ENCODE measurements around the gene GDF2. TPM values are rescaled to one million over a fixed set of nuclear protein-coding genes. Genes with fewer than 3 reads are reported as not detected.
A peak's percentile ranks its signal among the peaks of the same experiment; 100 is the strongest.

GDF2 gene
- total RNA-seq, 2 donors from 2014 or later = not detected

DNA sequence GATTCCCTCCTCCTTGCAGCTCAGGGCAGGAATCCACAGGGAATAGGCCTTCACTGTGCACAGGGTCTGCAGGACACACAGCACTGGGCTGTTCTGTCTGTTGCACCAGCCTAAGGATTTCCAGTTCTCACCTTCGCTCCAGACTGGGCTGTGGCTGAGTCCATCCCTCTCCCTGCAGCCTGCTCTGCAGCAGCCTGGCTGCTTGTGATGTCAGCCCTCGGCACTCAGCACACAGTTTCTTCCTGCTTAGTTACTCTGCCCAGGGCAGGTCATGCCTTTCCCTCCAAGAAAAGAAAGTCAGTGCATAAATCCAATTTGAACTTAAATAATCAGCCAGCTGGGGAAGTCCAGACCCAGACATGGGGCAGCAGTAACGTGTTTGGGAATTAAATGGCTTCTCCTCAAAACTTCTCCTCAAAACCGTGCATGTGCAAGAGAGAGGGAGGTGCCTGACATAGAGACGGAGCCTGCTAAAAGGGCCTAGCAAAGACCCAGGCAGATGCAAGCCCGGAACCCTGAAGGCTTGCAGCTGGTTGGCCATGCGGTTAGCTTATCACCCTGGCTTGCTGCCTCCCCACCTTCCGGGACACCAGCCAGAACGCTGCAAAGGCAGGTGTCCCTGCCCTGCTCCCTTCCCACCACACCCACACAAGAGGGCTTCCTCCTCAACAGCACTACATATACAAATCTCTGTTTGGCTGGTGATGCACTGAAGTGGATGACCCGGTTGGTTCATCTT lies 10.9 kb upstream of the GDF2 start:
- Histone ChIP-seq H3K9me3 (no peaks in the 10 kb centered on the region), H3K36me3 (no peaks in the 10 kb centered on the region), H3K27me3 (replicated peaks; ENCODE audit: insufficient read depth) (no peaks in the 10 kb centered on the region), H3K27ac (no peak overlapping the region), H3K4me3 (no peak overlapping the region), H3K4me1 (ENCODE audit: control insufficient read depth in 1 of 2, low read depth in 2 of 2) (peaks cover 0 to 13% of the 10 kb centered on the region in 2 donors)
- TF ChIP-seq, protein P1, sequence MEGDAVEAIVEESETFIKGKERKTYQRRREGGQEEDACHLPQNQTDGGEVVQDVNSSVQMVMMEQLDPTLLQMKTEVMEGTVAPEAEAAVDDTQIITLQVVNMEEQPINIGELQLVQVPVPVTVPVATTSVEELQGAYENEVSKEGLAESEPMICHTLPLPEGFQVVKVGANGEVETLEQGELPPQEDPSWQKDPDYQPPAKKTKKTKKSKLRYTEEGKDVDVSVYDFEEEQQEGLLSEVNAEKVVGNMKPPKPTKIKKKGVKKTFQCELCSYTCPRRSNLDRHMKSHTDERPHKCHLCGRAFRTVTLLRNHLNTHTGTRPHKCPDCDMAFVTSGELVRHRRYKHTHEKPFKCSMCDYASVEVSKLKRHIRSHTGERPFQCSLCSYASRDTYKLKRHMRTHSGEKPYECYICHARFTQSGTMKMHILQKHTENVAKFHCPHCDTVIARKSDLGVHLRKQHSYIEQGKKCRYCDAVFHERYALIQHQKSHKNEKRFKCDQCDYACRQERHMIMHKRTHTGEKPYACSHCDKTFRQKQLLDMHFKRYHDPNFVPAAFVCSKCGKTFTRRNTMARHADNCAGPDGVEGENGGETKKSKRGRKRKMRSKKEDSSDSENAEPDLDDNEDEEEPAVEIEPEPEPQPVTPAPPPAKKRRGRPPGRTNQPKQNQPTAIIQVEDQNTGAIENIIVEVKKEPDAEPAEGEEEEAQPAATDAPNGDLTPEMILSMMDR (IDR thresholded peaks at IDR 0.05) = no peak
- DNase-seq (ENCODE audit: low spot score) (no peak), ATAC-seq (ENCODE audit: insufficient number of reproducible peaks, low FRiP score, low read depth) (no peak)

DNA sequence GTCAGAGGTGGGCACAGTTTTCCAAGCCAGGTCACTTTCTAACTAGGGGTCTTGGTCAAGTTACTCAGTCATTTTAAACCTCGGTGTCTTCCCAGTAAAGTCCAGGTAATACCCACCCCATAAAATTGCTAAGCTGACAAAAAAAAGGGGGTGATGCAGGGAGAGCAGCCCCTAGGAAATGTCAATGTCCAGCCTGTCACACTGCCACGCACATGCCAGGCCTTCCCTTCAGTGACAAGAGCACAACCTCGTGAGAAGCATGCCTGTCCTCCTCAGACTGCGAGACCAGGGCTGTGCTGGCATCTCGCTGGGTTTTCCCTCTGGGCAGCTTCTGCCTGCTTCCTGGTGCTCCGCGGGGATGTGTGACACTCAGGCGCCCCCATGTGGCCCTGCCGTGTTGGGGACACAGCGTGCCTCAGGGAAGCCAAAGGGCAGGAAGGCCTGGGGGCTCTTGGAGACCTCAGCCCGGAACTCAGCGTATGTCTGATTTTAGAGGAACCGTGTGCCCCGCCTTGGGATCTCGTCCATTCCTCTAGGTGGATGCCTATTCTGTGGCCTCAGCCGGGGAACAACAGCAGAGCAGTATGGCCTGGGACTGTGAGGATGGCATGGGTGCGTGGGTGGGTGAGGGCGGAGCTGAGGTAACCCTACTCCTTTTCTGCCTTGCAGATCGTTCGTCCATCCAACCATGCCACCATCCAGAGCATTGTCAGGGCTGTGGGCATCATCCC lies 10.2 kb upstream of the GDF2 start:
- H3K27ac ChIP-seq = no peak overlapping the region
- ATAC-seq (ENCODE audit: insufficient number of reproducible peaks, low FRiP score, low read depth) = peak; percentile 72

DNA sequence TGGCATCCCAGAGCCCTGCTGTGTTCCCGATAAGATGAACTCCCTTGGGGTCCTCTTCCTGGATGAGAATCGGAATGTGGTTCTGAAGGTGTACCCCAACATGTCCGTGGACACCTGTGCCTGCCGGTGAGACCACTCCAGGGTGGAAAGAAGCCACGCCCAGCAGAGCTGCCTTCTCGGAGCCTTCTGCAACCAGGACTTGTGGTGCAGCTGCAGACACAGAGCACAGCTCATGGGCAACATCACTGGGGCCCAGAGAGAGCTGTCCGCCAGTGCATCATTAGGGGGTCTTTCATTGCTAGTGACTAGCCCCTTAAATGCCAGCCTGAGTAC lies 9.6 kb upstream of the GDF2 start:
- DNase-seq (ENCODE audit: low spot score) = no peak
- Histone ChIP-seq H3K9me3 (no peaks in the 10 kb centered on the region), H3K27ac (no peak overlapping the region), H3K4me1 (ENCODE audit: control insufficient read depth in 1 of 2, low read depth in 2 of 2) (peaks cover 0 to 13% of the 10 kb centered on the region in 2 donors), H3K36me3 (no peaks in the 10 kb centered on the region), H3K27me3 (replicated peaks; ENCODE audit: insufficient read depth) (no peaks in the 10 kb centered on the region), H3K4me3 (no peak overlapping the region)
- no peak for ATAC-seq (ENCODE audit: insufficient number of reproducible peaks, low FRiP score, low read depth)
- TF ChIP-seq, protein P1 (IDR thresholded peaks at IDR 0.05) = no peak

More for the DNA sequence above, 10.2 kb upstream of the GDF2 start:
- Histone ChIP-seq H3K4me3 (no peak overlapping the region), H3K27me3 (replicated peaks; ENCODE audit: insufficient read depth) (no peaks in the 10 kb centered on the region), H3K4me1 (ENCODE audit: control insufficient read depth in 1 of 2, low read depth in 2 of 2) (peaks cover 0 to 13% of the 10 kb centered on the region in 2 donors), H3K36me3 (no peaks in the 10 kb centered on the region), H3K9me3 (no peaks in the 10 kb centered on the region)
- TF ChIP-seq, protein P1 (IDR thresholded peaks at IDR 0.05) = peak; percentile 92
- DNase-seq (ENCODE audit: low spot score) = peak; percentile 60

DNA sequence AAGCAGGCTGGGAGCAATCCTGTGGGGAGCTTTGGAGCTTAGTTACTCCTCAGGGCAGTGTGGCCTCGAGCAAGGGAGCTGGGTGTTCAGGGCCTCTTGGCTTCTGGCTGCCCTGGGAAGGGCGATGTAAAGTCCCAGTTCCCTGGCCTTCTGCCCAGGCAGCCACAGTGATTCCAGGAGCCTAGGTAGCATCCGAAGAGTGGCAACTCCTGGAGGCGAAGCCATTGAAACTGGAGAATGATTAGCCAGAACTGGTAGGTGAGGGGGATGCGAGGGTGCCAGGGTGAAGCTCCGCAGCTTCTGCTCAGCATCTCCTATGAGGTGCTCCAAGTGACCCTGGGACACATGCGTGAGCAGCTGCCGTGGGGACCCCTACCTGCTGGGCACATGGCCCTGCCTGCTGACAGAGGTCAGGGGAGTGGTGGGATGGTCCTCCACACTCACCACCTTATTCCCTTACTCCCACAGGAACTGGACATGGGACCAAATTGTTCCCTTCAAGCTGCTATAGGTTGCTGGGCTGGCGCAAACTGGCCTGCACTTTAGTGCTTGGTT lies 7.8 kb upstream of the GDF2 start:
- H3K4me1 ChIP-seq (ENCODE audit: control insufficient read depth in 1 of 2, low read depth in 2 of 2) = peaks cover 0 to 13% of the 10 kb centered on the region in 2 donors

DNA sequence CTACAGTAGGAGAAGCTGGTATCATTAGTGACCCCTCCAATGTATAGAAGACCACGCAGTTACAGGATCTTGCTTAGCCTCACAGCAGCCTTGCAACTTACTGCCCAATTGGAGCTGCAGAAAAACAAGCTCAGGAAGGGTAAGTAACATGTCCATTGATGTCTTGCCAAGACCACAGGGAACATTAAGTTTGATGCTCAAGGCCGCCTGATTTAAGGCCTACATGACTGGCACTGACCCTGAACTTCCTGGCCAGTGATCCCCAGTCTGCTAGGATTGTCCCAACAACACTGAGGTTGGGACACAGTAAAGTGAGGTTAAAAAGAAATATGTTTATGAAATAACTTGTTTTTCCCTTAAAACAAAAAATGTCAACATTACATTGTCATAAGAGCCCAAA lies 6.8 kb upstream of the GDF2 start:
- H3K4me3 ChIP-seq = no peak overlapping the region
- no peak for DNase-seq (ENCODE audit: low spot score)
- ATAC-seq (ENCODE audit: insufficient number of reproducible peaks, low FRiP score, low read depth) = no peak
- TF ChIP-seq, protein P1 (IDR thresholded peaks at IDR 0.05) = no peak
- H3K9me3 ChIP-seq = no peaks in the 10 kb centered on the region
- H3K4me1 ChIP-seq (ENCODE audit: control insufficient read depth in 1 of 2, low read depth in 2 of 2) = peaks cover 0 to 13% of the 10 kb centered on the region in 2 donors
- no peaks in the 10 kb centered on the region for H3K36me3 ChIP-seq
- no peaks in the 10 kb centered on the region for H3K27me3 ChIP-seq (replicated peaks; ENCODE audit: insufficient read depth)
- no peak overlapping the region for H3K27ac ChIP-seq

More for the DNA sequence above, 7.8 kb upstream of the GDF2 start:
- no peaks in the 10 kb centered on the region for H3K36me3 ChIP-seq
- no peaks in the 10 kb centered on the region for H3K27me3 ChIP-seq (replicated peaks; ENCODE audit: insufficient read depth)
- ATAC-seq (ENCODE audit: insufficient number of reproducible peaks, low FRiP score, low read depth) (no peak), DNase-seq (ENCODE audit: low spot score) (no peak)
- TF ChIP-seq, protein P1 (IDR thresholded peaks at IDR 0.05) = no peak
- no peak overlapping the region for H3K4me3 ChIP-seq
- H3K27ac ChIP-seq = no peak overlapping the region
- no peaks in the 10 kb centered on the region for H3K9me3 ChIP-seq

Data from thoracic aorta (tissue), 2 donors.